Ishikawa (cell line): Measurements from ENCODE around the gene TRIP6.
A peak's percentile ranks its signal among the peaks of the same experiment; 100 is the strongest.

Experiments used
- CEBPB ChIP-seq: IDR thresholded peaks from 2 replicates; pipeline ENCODE4 v1.6.1; 2012
- CREB1 ChIP-seq: IDR thresholded peaks from 2 replicates; pipeline ENCODE4 v1.6.1; 2012; ENCODE audit warnings: low read depth
- EGR1 ChIP-seq: IDR thresholded peaks from 2 replicates; pipeline ENCODE4 v1.6.1; 2012
- EP300 ChIP-seq: IDR thresholded peaks from 2 replicates; pipeline ENCODE4 v1.6.1; 2012; ENCODE audit warnings: borderline replicate concordance
- FOXM1 ChIP-seq: IDR thresholded peaks from 2 replicates; pipeline ENCODE4 v1.6.1; 2012; ENCODE audit warnings: low read depth, borderline replicate concordance
- NFIC ChIP-seq: IDR thresholded peaks from 2 replicates; pipeline ENCODE4 v1.6.1; 2012
- RAD21 ChIP-seq: IDR thresholded peaks from 2 replicates; pipeline ENCODE4 v1.6.1; 2012; ENCODE audit warnings: low read depth
- TAF1 ChIP-seq: IDR thresholded peaks from 2 replicates; pipeline ENCODE4 v1.6.1; 2012; ENCODE audit warnings: low read depth, mild to moderate bottlenecking
- TCF12 ChIP-seq: IDR thresholded peaks from 2 replicates; pipeline ENCODE4 v1.6.1; 2012; ENCODE audit warnings: low read depth
- TEAD4 ChIP-seq: IDR thresholded peaks from 2 replicates; pipeline ENCODE4 v1.6.1; 2012
- YY1 ChIP-seq: IDR thresholded peaks from 2 replicates; pipeline ENCODE4 v1.6.1; 2012; ENCODE audit warnings: low read depth
- ZBTB7A ChIP-seq: IDR thresholded peaks from 2 replicates; pipeline ENCODE4 v1.6.1; 2012; ENCODE audit warnings: low read depth
- TF ChIP-seq, protein P1 (sequence below): IDR thresholded peaks from 2 replicates; pipeline ENCODE4 v1.6.1; 2012; ENCODE audit warnings: low read depth, mild to moderate bottlenecking
- TF ChIP-seq, protein P2 (sequence below): IDR thresholded peaks from 2 replicates; pipeline ENCODE4 v1.6.1; 2012
- TF ChIP-seq, protein P3 (sequence below): IDR thresholded peaks from 2 replicates; pipeline ENCODE4 v1.6.1; 2012

Gene TRIP6

DNA sequence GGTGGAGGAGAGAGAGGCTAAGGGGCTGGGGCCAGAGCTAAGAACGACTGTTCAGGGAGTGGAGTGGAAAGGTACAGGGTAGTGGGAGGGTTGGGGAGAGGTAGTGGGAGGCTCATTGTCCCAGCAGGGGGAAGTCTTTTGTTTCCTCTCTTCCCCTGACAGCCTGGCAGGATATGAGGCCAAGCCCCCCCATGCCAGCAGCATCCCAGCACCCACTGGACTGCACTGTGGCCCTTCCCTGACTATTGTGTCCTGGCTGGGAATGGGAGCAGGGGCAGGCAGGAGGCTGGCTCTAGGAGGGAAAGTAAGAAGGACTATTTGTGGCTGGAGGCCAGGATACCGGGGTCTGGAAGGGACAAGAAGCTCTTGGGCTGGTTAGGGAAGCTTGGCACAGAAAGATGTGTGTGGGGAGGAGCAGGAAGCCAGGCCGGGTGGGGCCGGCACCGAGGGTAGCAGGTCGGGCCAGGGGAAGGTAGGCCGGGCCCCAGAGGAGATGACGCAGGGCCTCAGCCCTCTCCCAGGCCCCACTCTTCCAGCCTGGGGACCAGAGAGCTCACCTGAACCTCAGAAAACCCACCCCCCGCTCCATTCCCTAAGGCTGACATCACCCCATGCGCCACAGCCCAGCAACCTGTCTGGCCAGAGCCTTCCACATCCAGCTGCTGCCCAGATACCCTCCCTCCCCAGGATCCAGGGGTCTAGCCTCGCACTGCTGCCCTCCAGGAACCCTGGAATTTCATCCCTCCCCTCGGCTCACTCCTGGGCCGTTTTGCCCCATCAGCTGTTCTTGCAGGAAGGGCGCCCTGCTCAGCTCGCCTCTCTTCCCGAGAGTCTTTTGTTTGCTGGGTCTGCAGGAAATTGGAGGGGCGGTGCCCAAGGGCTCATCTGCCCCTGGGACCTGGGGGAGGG is 31.0 kb upstream of the TRIP6 start:
- no peak for TF ChIP-seq RAD21
- no peak for TF ChIP-seq FOXM1
- no peak for TF ChIP-seq YY1
- TF ChIP-seq, protein P1, sequence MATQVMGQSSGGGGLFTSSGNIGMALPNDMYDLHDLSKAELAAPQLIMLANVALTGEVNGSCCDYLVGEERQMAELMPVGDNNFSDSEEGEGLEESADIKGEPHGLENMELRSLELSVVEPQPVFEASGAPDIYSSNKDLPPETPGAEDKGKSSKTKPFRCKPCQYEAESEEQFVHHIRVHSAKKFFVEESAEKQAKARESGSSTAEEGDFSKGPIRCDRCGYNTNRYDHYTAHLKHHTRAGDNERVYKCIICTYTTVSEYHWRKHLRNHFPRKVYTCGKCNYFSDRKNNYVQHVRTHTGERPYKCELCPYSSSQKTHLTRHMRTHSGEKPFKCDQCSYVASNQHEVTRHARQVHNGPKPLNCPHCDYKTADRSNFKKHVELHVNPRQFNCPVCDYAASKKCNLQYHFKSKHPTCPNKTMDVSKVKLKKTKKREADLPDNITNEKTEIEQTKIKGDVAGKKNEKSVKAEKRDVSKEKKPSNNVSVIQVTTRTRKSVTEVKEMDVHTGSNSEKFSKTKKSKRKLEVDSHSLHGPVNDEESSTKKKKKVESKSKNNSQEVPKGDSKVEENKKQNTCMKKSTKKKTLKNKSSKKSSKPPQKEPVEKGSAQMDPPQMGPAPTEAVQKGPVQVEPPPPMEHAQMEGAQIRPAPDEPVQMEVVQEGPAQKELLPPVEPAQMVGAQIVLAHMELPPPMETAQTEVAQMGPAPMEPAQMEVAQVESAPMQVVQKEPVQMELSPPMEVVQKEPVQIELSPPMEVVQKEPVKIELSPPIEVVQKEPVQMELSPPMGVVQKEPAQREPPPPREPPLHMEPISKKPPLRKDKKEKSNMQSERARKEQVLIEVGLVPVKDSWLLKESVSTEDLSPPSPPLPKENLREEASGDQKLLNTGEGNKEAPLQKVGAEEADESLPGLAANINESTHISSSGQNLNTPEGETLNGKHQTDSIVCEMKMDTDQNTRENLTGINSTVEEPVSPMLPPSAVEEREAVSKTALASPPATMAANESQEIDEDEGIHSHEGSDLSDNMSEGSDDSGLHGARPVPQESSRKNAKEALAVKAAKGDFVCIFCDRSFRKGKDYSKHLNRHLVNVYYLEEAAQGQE = no peak
- no peak for TF ChIP-seq NFIC
- no peak for TF ChIP-seq EP300
- TF ChIP-seq, protein P2, sequence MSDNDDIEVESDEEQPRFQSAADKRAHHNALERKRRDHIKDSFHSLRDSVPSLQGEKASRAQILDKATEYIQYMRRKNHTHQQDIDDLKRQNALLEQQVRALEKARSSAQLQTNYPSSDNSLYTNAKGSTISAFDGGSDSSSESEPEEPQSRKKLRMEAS = no peak
- TF ChIP-seq TEAD4 = no peak
- TF ChIP-seq, protein P3, sequence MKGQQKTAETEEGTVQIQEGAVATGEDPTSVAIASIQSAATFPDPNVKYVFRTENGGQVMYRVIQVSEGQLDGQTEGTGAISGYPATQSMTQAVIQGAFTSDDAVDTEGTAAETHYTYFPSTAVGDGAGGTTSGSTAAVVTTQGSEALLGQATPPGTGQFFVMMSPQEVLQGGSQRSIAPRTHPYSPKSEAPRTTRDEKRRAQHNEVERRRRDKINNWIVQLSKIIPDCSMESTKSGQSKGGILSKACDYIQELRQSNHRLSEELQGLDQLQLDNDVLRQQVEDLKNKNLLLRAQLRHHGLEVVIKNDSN = no peak
- TF ChIP-seq CREB1 = no peak
- no peak for TF ChIP-seq EGR1
- TF ChIP-seq TCF12 = no peak
- TF ChIP-seq TAF1 = no peak
- no peak for TF ChIP-seq CEBPB
- no peak for TF ChIP-seq ZBTB7A

DNA sequence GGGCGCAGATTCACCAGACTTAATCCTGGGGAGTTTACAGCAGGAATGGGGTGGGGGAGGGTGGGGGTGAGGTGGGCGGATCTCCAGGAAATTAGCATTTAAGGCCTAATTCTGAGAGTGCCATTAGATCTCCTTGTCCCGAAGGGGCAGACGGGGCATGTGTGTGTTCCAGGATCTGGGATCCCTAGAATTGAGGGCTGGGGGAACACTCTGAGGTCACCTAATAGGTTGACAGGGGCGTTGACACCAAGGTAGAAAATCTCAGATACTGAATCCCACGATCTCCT is 30.4 kb upstream of the TRIP6 start:
- no peak for TF ChIP-seq FOXM1
- TF ChIP-seq ZBTB7A = no peak
- TF ChIP-seq, protein P1 = no peak
- TF ChIP-seq YY1 = no peak
- no peak for TF ChIP-seq TCF12
- TF ChIP-seq RAD21 = no peak
- TF ChIP-seq EGR1 = no peak
- TF ChIP-seq NFIC = no peak
- TF ChIP-seq, protein P3 = no peak
- TF ChIP-seq EP300 = no peak
- TF ChIP-seq TAF1 = no peak

DNA sequence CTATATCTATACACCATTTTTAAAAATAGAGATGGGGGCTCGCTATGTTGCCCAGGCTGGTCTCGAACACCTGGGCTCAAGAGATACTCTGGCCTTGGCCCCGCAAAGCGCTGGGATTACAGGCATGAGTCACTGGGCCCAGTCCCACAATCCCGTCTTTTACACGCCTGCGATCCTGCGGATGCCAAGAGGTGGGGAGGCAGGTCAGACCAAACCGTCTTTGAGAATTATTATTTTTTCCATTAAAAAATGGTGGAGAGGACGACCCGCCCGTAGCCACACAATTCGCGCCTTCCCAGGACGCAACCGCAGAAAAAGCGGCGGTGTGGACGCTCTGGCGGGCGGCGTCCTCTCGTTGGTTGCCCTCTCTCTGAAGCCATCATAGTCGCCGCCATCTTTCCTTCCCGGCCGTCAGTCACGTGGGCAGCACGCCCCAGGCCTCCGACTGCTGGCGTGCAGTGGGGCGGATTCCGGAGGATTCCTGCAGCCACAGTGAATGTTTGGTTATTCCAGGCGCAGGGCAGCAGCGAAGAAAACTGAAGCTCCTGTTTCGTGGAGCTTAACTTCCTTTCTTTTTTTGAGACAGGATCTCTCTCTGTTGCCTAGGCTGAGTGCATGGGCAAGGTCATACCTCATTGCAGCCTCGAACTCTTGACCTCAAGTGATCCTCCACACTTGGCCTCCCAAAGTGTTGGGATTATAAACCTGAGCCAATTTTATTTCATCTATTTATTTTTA is 29.9 kb upstream of the TRIP6 start:
- TF ChIP-seq, protein P3 = peak; percentile 98
- peak; percentile 42 for TF ChIP-seq TEAD4
- TF ChIP-seq EGR1 = no peak; the same call in 1 of the 2 replicates
- TF ChIP-seq TAF1 = peak; percentile 77
- no peak; the same call in 1 of the 2 replicates for TF ChIP-seq NFIC
- peak; percentile 99 for TF ChIP-seq YY1
- TF ChIP-seq, protein P2 = peak; percentile 92
- TF ChIP-seq EP300 = peak; percentile 21; the same call in 1 of the 2 replicates
- peak; percentile 67 for TF ChIP-seq TCF12

DNA sequence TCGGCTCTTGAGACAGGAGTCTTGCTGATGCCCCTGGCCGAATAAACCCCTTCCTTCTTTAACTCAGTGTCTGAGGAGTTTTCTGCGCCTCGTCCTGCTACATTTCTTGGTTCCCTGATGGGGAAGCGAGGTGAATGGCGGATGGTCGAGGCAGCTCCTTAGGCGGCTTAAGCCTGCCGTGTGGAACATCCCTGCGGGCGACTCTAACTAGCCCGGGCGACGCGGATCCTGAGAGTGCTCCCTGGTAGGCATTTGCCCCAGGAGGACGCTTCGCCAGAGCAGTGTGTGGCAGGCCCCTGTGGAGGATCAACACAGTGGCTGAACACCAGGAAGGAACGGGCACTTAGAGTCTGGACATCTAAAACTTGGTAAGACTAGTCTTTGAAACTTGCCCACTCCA is 27.8 kb upstream of the TRIP6 start:
- TF ChIP-seq, protein P2 = no peak
- no peak for TF ChIP-seq CREB1
- TF ChIP-seq EGR1 = no peak
- no peak for TF ChIP-seq EP300
- no peak for TF ChIP-seq RAD21
- no peak for TF ChIP-seq ZBTB7A
- TF ChIP-seq, protein P3 = no peak
- no peak for TF ChIP-seq TAF1
- no peak for TF ChIP-seq NFIC
- no peak for TF ChIP-seq FOXM1
- TF ChIP-seq, protein P1 = no peak
- no peak for TF ChIP-seq CEBPB
- no peak for TF ChIP-seq YY1
- no peak for TF ChIP-seq TEAD4
- TF ChIP-seq TCF12 = no peak
